GM21515 (cell line): ENCODE measurements around the gene TRIP4.
"Not testable (repeated sequence)": the region's sequence is repeated elsewhere in the genome, so short reads cannot be mapped to it uniquely, and the experiment has no call there.

Source experiments
- ATAC-seq: cut with Tn5 transposase; IDR thresholded peaks from one replicate; pipeline ENCODE4 v1.9.1; 2021; ENCODE audit not compliant: unreplicated experiment

TRIP4 gene

GRCh38 chr15:64483749-64484148 lies 96.1 kb downstream of the TRIP4 start:
- ATAC-seq, result no peak

DNA sequence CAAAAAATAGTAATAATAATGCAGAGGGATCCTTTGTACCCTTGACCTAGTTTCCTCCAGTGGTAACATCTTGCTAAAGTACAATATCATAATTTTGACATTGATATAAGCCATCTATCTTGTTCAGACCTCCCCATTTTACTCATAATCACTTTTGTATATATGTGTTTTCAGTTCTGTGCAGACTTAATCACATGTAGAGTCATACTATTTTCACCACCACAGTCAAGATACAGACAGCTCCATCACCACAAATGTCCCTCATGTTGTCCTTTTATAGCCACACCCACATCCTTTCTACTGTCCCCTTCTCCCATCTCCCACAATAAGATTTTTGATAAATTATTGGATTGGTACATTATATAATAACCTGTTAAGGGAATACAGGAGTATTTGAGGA lies 98.2 kb downstream of the TRIP4 start:
- no peak for ATAC-seq

DNA sequence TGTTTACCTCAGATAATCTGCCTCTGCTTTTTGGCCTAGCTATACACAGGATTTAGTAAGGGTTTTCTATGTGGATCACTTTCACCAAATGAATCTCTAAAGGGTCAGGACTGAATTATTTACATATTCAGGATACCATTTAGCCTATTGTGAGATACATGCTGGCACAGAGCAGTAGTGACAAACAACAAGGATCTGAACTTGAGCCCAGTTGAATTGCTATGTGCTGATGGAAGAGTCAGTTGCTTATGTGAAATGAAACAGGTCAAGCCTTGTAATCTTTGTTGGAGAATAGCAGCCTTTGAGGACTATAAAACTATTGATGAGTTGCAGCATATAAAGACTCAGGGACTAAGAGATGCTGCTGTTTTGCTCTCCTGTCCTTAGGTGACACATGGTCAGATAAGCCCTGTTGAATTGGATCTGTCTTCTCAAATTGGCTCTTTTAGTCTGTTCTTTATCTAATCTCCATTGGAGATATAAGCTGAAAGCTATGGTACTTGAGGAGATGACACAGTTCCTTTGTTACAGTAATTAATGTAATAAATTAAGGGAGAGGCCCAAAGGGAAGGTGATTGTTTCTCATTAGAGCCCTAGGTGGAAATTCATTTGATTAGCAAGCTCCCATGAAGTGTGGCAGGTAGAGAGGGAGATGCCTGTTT lies 103.1 kb downstream of the TRIP4 start:
- no peak for ATAC-seq

GRCh38 chr15:64493641-64494040 lies 106.0 kb downstream of the TRIP4 start:
- ATAC-seq, result no peak

GRCh38 chr15:64495968-64496367 lies 108.3 kb downstream of the TRIP4 start:
- not testable (repeated sequence) for ATAC-seq

- no peak for ATAC-seq
Observed at GRCh38 chr15:64500695-64501395, 113.2 kb downstream of the TRIP4 start.

DNA sequence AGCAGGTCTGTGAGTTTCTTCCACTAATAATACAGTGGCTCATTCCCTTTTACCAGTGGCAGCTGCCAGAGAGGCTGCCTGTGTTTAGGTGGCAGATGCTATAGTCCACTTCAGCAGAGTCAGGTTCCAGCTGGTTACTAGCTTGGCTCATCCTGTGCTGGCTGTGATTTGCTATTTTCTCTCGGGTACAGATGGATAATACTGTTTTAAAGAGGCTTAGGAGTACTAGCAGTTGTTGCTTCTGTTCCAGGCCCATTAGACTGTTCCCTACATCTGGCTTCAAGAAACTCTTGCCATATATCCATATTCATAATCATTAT lies 113.7 kb downstream of the TRIP4 start:
- ATAC-seq, result no peak

- ATAC-seq, result no peak
Observed at GRCh38 chr15:64502151-64502550, 114.5 kb downstream of the TRIP4 start.

DNA sequence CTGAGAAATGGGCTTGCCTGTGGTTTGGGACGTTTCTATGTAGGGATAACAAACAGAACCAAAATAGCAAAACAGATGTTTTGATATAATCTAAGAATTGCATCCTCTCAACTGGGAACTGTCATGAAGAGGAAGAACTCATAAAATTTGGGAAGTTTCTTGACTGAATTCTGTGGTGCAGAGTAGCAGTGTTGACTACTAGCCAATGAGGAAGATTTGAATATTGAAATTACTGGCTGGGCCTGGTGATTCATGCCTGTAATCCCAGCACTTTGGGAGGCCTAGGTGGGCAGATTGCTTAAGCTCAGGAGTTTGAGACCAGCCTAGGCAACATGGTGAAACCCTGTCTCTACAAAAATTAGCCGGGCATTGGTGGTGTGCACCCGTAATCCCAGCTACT lies 114.9 kb downstream of the TRIP4 start:
- ATAC-seq, result no peak

DNA sequence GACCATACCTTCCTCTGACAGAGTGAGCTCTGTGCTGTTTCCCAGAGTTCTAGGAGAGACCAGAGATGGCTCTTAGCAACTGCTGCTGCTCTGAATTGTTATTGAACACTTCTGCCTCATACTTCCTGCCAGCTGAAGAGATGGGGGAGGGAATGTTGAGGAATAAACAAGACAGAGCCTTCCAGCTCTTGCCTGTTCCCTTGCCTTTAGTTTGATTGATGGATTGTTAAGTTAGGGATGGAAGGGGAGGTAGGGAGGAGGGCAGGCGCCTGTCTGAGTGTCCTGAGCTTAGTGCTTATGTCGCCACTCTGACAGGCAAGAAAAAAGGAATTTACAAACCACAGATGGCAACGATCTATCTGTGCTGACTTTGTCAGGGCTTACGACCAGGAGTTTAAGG lies 115.6 kb downstream of the TRIP4 start:
- ATAC-seq, result no peak

- no peak for ATAC-seq
Observed at GRCh38 chr15:64503640-64504039, 116.0 kb downstream of the TRIP4 start.
